ENCODE results near the gene SLC25A24. TPM values are rescaled to one million over a fixed set of nuclear protein-coding genes. Genes with fewer than 3 reads are reported as not detected.
"Not testable (repeated sequence)": the region's sequence is repeated elsewhere in the genome, so short reads cannot be mapped to it uniquely, and the experiment has no call there.

SLC25A24 gene
- 1.6 TPM for total RNA-seq

DNA sequence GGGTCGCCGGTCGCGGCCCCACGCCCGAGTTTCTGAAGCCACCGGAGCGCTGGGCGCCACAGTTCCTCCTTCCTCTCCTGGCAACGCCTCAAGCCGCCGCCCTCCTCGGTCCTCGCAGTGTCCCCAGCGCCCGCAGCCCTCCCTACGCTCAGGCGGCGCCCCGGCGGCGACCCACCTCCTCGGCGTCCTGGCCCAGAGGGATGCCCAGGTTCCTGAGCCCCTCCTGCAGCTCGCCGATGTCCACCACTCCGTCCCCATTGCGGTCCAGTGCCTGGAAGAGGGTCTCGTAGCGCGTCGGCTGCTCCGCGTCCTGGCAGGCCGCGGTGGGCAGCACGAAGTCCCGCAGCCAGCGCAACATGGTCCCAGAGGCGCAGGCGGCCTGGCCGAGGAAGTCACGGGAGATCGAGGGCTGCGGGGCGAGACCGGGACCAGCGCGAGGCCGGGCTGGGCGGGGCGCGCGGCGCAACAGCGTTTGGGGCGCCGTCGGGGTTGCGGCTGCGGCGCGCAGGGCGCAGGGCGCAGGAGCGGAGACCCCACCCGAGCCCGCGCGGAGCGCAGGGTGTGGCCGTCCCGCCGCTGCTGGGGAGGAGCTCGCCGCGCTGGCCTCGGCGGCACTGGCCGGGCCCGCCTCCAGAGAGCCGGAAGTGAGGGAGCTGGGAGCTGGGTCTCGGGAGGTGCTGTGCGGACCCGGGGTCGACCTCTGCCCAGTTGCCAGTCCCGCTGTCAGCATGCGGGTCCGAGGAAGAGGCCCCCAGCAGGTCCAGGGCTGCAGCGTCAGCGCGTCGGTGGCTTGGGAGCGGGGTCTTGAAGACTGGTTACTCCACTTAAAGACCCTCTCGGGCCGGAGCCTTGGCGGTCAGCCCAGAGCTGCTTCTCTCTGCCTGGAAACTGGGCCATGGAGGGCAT lies at the start of gene SLC25A24:
SLC25A24 (minus strand) TSS at position 563 of the 906 bp plus-strand sequence; CDS start at position 358, 205 bp downstream.
- DNase-seq (ENCODE audit: low spot score) (peak; percentile 66), ATAC-seq (peak; percentile 95)

DNA sequence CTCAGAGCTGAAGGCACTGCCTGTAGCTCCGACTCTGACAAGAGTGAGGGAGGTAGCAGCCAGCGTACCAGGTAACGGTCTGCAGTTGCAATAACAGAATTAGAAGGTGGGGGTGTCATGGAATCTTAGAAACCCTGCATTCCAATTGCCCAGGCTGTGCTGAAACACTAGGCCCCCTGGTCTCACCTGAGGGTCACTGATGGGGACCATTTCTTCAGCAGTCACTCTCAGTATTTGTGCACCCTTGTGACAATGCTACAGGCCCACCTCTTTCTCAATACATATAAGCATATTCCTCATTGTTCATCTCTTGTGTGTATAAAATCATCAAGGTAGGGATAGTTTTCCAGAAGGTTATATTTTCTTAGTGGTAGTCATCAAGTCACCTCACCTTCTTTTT lies 43.8 kb upstream of the SLC25A24 start, which contains the start of gene NBPF4:
NBPF4 (minus strand) TSS at position 101 of the 400 bp plus-strand sequence. CDS start 315 bp downstream, outside the sequence.
- DNase-seq (ENCODE audit: low spot score); ATAC-seq: not testable (repeated sequence)

DNA sequence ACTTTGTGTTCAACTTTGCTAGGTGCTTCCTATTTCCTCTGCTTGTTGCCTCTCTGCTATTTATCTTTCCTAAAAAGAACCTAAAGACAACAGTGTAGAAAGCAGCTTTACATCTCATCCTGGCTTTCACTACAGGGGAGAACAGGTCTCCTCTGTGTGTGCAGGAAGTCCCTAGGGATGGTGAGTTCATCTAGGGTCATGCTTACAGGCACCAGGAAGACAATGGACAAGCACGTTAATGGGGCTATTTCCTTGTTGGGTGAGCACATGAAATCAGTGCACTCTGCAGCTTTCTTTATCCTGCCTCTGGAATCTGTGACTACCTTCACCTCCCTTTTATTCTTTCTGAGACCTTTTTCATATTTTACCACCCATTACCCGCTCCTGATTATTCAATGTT lies 39.3 kb upstream of the SLC25A24 start:
- DNase-seq (ENCODE audit: low spot score); ATAC-seq: not testable (repeated sequence)

DNA sequence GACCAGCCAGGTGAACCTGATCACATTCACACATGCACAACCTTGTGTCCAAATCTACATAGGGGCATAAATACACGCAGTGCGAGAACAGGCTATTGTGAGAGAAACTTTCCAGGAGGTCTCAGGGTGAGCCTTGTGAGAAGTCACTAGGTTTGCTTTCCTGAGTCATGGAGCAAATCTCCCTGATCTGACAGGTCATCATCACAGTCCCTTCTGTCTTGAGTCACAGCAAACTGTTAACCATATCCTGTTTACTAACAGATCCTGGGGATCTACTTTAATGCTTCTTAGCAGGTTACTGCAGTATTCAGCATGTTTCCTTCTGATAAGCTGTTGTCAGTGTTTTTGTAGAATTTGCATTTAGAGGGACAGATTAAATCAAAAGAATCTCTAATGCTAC lies 35.2 kb upstream of the SLC25A24 start:
- DNase-seq (ENCODE audit: low spot score); ATAC-seq: not testable (repeated sequence)

GRCh38 chr1:108232183-108232582 lies 32.0 kb upstream of the SLC25A24 start:
- ATAC-seq; DNase-seq (ENCODE audit: low spot score): not testable (repeated sequence)

- ATAC-seq; DNase-seq (ENCODE audit: low spot score): not testable (repeated sequence)
These were observed 29.8 kb upstream of the SLC25A24 start for GRCh38 chr1:108229976-108230375.

DNA sequence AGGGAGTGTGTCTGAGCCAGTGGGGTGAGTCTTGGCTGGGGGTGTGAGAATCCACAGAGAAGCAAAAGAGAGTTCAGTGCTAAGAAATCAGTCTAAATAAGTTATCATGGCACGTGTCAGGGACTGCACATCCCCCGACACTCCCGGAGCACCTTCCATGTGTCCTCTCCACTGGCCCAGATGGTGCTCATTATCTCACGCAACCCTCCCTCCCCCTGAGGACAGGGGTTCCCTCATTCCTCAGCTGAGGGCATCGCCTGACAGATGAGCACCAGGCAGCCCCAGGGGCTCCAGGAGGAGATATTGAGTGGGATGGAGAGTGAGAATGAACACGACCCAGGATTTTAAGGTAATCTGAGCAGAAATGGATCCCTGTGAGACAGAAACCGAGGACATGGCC lies 27.6 kb upstream of the SLC25A24 start:
- not testable (repeated sequence) for DNase-seq (ENCODE audit: low spot score); ATAC-seq

- not testable (repeated sequence) for DNase-seq (ENCODE audit: low spot score); ATAC-seq
These were observed 26.7 kb upstream of the SLC25A24 start for GRCh38 chr1:108226855-108227254.

DNA sequence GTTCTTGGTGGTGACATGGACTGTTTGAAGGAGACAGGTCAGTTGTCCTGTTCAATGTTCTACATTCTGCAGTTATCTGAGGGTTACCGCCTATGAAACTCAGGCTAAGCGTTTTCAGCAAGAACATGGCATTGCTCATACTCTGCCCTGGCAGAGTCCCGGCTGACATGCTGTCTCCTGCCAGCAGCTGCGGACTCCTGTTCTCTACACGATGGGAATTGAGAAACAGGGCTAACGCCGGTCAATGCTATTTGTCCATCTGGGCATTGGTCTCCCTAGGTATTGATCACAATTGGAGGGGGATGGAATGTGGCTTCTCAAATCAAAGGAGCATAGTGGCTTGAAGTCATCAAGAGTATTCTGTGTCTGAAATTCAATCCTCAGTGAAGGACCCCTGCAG lies 23.1 kb upstream of the SLC25A24 start:
- DNase-seq (ENCODE audit: low spot score) (peak; percentile 48), ATAC-seq (peak; percentile 97)

DNA sequence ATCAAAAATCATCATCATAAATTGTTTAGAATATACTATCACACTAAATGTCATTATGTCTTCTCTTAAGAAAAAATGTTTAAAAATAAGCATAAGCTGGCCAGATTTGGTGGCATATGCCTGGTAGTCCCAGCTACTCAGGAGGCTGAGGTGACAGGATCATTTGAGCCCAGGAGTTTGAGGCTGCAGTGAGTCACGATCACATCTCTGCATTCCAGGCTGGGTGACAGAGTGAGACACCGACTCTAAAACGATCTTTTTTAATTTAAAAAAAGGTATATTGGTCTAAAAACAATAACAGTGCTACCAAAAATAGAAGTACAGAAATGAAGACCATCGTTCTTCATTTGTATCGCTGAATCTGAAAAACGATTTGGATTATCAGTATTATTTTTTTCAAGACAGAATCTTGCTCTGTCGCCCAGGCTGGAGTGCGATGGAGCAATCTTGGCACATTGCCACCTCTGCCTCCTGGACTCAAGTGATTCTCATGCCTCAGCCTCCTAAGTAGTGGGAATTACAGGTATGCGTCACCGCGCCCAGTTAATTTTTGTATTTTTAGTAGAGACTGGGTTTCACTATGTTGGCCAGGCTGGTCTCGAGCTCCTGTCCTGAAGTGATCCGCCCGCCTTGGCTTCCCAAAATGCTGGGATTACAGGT lies 17.5 kb upstream of the SLC25A24 start:
- not testable (repeated sequence) for DNase-seq (ENCODE audit: low spot score)

DNA sequence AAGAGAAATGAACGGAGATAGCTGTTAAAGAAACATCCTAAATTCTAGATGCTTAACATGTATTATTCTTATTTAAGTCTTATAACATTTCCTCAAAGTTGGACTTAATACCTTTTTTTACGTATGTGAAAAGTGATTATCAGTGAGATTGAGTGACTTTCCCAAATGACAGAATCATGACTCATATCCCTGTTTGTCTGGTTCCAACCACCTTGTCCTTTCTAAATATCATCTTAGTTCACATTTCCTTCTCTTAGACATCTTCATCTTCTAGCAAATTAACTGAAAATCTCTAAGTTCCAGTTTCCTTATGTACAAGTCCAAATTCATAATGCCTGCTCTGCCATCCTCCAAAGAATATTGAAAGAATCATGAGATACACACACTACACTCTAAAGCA lies 16.9 kb upstream of the SLC25A24 start:
- not testable (repeated sequence) for DNase-seq (ENCODE audit: low spot score); ATAC-seq

More for the DNA sequence above, 17.5 kb upstream of the SLC25A24 start:
- not testable (repeated sequence) for ATAC-seq

- ATAC-seq: not testable (repeated sequence)
These were observed 16.1 kb upstream of the SLC25A24 start for GRCh38 chr1:108216028-108216890.

DNA sequence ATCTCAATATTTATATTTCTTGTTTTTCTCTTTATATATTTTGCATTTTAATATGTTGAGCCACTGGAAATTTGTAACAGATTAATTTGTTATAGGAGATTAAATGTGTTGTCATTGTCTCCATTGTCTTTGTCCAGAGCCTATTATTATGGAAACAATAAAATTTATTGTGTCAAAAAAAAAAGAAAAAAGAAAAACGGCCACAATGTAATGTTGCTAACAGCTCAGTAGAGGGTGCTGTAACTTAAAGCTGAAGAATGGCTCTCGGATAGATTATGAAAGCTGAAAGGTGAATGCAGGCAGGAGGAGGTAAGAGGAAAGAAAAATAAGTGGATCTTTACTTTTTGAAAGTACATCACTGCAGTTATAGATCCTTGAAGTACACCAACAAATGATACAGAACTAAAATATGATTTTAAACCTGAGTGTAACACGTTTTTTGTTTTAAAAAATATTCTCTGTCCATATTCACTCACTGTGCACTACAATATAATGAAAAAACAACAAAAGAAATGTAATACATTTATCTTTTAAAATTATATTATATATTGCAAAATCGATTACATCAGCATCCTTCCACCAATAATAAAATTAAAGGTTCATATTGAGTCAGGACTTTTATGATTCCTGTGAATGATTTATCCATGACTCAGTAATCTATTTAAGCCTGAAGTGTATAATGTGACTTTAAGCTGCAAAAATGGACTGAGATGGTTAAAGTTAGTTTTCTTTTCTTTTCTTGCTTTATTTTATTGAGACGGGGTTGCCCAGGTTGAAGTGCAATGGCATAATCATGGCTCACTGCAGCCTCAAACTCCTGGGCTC lies 14.7 kb upstream of the SLC25A24 start:
- DNase-seq (ENCODE audit: low spot score): not testable (repeated sequence)

More at GRCh38 chr1:108216028-108216890, 16.1 kb upstream of the SLC25A24 start:
- DNase-seq (ENCODE audit: low spot score): not testable (repeated sequence)

GRCh38 chr1:108211014-108211413 lies 10.9 kb upstream of the SLC25A24 start:
- ATAC-seq: no peak
- DNase-seq (ENCODE audit: low spot score): no peak

More for the DNA sequence above, 14.7 kb upstream of the SLC25A24 start:
- peak; percentile 88 for ATAC-seq

DNA sequence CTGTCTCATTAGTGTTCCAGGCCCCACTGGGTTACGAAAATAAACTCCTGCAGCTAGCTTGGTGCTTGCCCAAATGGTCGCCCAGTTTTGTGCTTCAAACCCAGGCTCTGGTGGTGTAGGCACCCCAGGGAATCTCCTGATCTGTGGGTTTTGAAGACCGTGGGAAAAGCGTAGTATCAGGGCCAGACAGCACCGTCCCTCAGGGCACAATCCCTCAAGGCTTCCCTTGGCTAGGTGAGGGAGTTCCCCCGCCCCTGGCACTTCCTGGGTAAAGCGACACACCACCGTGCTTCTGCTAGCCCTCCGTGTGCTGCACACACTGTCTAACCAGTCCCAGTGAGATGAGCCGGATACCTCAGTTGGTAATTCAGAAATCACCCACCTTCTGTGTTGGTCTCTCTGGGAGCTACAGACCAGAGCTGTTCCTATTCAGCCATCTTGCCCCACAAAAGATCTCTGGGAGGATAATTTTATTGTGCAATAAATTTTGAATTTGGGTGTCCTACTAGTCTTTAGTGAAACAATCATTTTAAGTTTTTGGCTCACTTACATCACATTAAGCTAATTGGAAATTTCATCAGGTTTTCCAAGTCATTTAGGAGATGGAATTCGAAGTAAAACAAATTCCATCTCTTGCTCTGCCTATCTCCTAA lies 9.4 kb upstream of the SLC25A24 start:
- DNase-seq (ENCODE audit: low spot score) (no peak), ATAC-seq (no peak)

DNA sequence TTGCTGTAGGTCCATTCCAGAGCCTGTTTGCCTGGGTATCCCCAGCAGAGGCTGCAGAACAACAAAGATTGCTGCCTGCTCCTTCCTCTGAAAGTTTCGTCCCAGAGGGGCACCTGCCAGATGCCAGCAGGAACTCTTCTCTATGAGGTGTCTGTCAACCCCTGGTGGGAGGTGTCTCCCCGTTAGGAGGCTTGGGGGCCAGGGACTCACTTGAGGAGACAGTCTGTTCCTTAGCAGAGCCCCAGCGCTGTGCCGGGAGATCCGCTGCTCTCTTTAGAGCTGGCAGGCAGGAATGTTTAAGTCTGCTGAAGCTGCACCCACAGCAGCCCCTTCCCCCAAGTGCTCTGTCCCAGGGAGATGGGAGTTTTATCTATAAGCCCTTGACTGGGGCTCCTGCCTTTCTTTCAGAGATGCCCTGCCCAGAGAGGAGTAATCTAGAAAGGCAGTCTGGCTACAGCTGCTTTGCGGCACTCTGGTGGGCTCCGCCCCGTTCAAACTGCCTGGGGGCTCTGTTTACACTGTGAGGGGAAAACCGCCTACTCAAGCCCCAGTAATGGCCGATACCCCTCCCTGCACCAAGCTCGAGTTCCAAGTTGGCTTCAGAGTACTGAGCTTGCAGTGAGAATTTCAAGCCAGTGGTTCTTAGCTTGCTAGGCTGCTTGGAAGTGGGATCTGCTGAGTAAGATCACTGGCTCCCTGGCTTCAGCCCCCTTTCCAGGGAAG lies 8.7 kb upstream of the SLC25A24 start:
- DNase-seq (ENCODE audit: low spot score) (no peak), ATAC-seq (no peak)

GRCh38 chr1:108203582-108203981 lies 3.4 kb upstream of the SLC25A24 start:
- not testable (repeated sequence) for ATAC-seq; DNase-seq (ENCODE audit: low spot score)

DNA sequence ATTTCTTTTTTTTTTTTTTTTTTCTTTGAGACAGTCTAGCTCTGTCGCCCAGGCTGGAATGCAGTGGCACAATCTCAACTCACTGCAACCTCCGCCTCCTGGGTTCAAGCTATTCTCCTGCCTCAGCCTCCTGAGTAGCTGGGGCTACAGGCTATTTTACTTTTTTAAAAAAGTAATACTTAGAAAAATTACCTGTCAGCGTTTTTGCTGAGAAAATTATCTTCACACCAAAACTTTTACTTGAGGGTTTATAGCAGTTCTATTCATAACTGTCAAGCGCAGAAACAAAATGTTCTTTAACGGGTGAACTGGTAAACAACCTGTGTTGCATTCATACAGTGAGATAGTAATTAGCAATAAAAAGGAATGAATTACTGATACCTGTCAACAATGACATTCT lies 1.5 kb upstream of the SLC25A24 start:
- DNase-seq (ENCODE audit: low spot score) (no peak), ATAC-seq (no peak)

All from left lobe of liver (tissue), 2 donors.